ENCODE data around the gene SDHAF2.
"Not testable (repeated sequence)": the region's sequence is repeated elsewhere in the genome, so short reads cannot be mapped to it uniquely, and the experiment has no call there.

SDHAF2 gene

DNA sequence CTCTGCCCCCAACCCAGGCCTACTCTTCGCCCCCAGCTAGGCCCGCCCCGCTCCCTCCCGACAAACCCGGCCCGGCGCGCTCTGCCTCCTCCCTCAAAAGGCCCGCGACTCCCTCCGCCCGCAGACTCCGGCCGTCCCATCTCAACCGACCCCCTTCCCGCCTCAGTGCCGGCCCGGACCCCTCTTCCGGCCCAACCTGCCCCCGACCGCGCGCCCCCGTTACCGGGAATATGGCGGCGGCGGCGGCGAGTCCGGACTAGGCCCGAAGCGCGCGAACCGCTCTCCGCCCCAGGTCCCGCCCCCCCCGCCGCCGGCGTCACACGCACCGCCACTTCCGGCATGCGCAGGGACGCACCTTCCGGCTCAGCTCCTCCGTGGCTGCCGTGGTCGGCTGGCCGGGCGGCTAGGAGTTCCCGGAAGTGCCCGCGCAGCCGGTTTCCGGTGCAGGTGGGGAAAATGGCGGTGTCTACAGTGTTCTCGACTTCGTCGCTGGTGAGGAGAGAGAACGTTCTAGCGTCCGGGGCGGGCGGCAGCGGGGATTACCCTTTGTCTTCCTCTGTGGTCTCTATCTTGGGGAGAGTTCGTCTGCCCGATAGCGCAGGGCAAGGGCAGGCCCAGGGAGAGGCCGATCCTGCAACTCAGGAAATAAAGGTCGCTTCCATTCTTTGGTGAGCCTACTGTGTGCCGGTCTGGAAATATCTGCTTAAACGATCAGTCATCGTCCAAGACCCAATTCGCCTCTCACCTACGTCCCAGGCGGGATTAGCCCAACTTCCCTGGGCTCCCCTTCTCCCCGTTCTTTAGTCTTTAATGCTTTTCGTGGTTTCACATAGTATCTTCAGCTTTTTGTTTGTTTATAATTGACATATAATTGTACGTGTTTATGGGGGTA is at the start of gene SDHAF2, which contains the start of gene CPSF7:
Gene SDHAF2, plus strand, starts transcription at position 434 of the 892 bp plus-strand sequence. Its CDS starts 23 bp downstream, at position 457.
Gene CPSF7, minus strand, starts transcription at position 285 of the 892 bp plus-strand sequence. CDS start 740 bp downstream, outside the sequence.
- DNase-seq: peak; percentile 67

DNA sequence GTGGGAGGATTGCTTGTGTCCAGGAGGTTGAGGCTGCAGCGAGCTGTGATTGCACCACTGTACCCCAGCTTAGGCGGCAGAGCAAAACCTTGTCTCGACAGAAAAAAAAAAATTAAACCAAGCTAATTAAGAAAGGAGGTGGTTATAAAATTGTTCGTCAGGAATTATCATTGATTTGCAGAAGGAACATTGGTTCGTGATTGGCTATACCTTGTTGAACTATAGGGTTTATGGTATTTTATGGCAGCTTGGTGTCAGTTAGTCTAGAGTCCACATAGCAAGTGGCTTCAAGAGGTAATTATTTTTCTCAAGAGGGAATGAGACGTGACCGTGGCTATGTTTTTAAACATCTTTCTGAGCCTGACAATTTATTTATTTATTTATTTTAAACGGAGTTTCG is 49.0 kb upstream of the SDHAF2 start:
- no peak for DNase-seq

GRCh38 chr11:61383859-61384258 is 46.1 kb upstream of the SDHAF2 start:
- not testable (repeated sequence) for DNase-seq

GRCh38 chr11:61384271-61385242 is 45.4 kb upstream of the SDHAF2 start:
- no peak for DNase-seq

DNA sequence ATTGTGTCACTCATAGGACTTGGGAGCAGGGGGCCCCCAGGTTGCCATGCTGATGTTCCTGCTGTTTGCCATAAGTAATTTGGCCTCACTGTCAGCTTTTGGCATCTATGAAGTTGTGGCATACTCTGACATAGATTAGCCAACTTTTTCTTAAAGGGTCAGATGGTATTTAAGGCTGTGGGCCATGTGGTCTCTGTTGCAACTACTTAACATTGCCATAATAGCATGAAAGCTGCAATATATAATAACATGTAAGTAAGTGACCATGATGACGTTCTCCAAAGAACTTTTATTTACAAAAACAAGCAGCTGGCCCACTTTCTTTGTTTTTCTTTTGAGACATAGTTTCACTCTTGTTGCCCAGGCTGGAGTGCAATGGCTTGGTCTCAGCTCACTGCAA is 39.8 kb upstream of the SDHAF2 start:
- DNase-seq: no peak

- no peak for DNase-seq
These were observed 36.8 kb upstream of the SDHAF2 start for GRCh38 chr11:61392981-61393595.

- DNase-seq: no peak
These were observed 28.8 kb upstream of the SDHAF2 start for GRCh38 chr11:61401173-61401572.

DNA sequence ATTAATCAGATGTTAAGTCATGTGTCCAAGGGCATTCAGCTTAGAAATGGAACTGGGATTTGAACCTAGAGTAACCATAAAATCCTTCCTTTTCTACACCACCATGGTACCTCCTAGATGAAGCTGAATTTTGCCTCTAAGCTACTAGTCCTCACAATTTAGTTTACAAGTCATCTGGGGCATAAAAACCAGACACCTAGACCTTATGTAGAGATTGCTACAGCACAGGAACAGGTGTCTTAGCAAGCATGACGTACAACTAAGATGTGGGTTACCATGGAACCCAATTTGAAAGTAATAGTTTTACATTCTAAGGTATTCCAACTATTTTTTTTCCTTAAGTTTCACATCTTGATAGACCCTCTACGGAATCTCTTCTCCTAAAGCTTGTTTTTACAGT is 28.4 kb upstream of the SDHAF2 start:
- no peak for DNase-seq

DNA sequence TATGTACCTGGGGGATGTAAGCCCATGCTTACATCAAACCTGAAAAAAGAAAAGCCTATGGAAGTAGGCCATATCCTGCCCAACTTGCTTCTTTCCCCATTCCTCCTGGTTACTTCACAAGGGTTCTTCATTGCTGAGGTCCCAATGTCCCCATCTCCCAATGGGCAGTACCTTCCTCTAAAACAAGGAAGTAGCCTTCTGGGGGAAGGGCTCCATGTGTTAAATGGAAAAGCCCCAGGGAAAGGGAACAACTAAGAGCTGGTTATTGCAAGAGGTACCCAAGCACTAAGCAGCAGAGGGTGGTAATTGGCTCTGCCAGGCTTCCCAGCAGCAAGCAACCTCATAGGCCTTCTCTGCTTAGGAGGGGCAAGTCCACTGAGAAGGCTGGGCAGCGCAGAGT is 26.3 kb upstream of the SDHAF2 start:
- DNase-seq: no peak

GRCh38 chr11:61404103-61404502 is 25.8 kb upstream of the SDHAF2 start:
- no peak for DNase-seq

DNA sequence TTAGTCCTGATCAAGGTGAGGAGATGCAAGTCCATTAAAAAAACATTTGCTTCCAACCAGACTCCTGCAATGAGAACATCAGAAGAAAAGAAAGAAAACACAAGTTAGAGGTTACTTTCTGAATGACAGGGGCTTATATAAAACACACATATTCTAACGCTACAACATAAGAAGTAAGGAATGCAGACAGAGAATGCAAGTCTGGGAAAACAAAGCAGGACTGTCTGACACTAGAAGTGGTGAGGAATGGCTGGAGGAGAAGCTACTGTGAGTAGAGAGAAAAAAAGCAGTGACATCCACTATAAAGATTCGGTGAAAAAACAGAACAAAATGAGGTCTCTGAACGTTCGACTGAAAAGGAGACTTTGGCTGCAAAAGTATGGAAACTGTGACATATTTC is 25.3 kb upstream of the SDHAF2 start:
- no peak for DNase-seq

- DNase-seq: no peak
These were observed 23.9 kb upstream of the SDHAF2 start for GRCh38 chr11:61406067-61406466.

- DNase-seq: no peak
These were observed 22.8 kb upstream of the SDHAF2 start for GRCh38 chr11:61406991-61407728.

GRCh38 chr11:61411589-61411988 is 18.3 kb upstream of the SDHAF2 start:
- DNase-seq: no peak

GRCh38 chr11:61413496-61413895 is 16.4 kb upstream of the SDHAF2 start:
- no peak for DNase-seq

GRCh38 chr11:61414547-61414946 is 15.4 kb upstream of the SDHAF2 start:
- DNase-seq: no peak

DNA sequence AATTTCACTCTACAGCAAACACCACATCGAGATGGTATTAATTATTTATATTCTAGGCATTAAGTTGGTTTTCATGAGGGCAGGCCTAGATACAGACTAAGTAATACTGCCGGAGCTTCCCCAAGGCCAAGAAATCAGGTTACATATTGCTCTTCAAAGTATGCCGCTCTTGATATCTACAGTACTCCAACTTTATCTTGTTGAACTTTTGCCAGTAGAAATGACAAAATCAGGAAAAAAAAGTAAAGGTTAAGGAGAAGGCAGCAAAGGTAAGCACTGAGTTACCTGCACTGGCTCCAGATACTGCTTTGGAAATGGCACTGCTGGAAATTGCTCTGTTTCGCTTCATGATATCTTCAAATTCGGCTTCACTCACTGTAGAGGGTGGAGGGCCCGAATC is 14.5 kb upstream of the SDHAF2 start:
- DNase-seq: no peak

DNA sequence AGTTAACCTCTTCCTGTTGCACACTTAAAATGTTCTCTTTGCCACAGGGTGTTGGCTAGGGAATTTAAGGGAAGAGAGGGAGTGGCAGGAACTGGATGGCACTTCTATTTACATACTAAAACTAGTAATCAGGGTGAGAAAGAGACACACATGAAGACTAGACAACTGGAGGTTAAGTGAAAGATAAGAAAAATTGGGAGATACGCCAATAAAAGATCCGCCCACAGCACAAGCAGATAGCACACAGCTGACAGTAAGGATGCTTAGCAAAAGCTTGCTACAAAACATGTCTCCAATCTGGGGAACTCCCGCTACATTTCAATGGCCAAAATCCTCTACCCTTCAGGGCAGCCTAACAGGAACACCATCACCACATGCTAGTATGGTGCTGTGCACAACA is 13.0 kb upstream of the SDHAF2 start:
- DNase-seq: no peak

GRCh38 chr11:61417670-61418069 is 12.3 kb upstream of the SDHAF2 start:
- no peak for DNase-seq

DNA sequence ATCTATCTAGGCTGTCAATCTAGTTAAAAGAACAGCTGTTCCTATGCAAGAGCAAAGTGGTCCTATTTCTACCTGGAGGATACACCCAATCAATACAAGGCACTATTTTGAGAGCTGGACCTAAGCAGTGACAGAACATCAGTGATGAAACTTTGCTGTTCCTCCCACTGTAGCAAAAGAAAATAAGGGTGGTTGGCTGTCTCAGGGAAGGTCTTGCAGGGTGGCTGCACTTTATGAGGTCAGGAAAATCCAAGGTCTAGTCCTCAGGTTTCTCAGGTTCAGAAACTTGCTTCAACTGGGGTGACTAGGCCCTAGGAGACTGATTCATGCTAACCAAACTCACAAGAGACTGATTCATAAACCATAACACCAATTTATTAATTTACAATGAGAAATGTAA is 11.8 kb upstream of the SDHAF2 start:
- no peak for DNase-seq

DNA sequence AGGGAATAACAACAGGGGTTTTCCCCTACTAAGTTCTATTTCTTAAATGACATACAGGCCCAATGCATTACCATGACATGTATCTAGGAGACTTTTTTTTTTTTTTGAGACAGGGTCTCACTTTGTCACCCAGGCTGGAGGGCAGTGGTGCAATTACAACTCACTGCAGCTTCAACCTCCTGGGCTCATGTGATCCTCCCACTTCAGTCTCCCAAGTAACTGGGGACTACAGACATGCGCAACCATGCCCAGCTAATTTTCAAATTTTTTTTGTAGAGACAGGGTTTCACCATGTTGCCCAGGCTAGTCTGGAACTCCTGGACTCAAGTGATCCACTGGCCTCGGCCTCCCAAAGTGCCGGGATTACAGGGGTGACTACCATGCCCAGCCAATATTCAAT is 7.7 kb upstream of the SDHAF2 start:
- DNase-seq: no peak

Measured in SIG-M5 (cell line).